WERI-Rb-1 (cell line): ENCODE results near the gene CCDC33.

Experiments
- DNase-seq: peaks from one replicate; pipeline ENCODE4 v3.0.0-alpha.2; 2020
- H3K27ac ChIP-seq: fragments of 250-450 bp; sonication (Bioruptor Pico); 2 replicates; pipeline ENCODE4 v1.5.1; 2020; ENCODE audit warnings: mild to moderate bottlenecking, moderate library complexity
- H3K27me3 ChIP-seq: fragments of 250-450 bp; sonication (Bioruptor Pico); 2 replicates; pipeline ENCODE4 v1.5.1; 2021; ENCODE audit warnings: mild to moderate bottlenecking, low read depth, moderate library complexity; ENCODE audit not compliant: insufficient read depth, severe bottlenecking
- H3K36me3 ChIP-seq: fragments of 250-450 bp; sonication (Bioruptor Pico); 2 replicates; pipeline ENCODE4 v1.5.1; 2020; ENCODE audit warnings: mild to moderate bottlenecking, moderate library complexity
- H3K4me3 ChIP-seq: 2 replicates; pipeline ENCODE4 v1.5.1; 2011; ENCODE audit warnings: low read depth, mild to moderate bottlenecking, control low read depth, low read length
- H3K9me3 ChIP-seq: fragments of 250-450 bp; sonication (Bioruptor Pico); 2 replicates; pipeline ENCODE4 v1.5.1; 2021; ENCODE audit warnings: mild to moderate bottlenecking, moderate library complexity; ENCODE audit not compliant: severe bottlenecking
- CTCF ChIP-seq: IDR thresholded peaks from 2 replicates; pipeline ENCODE4 v1.5.1; 2011; ENCODE audit warnings: low read depth, mild to moderate bottlenecking, control low read depth, inconsistent platforms, low read length

Gene CCDC33

GRCh38 chr15:74297887-74298286 is 61.8 kb downstream of the CCDC33 start:
- DNase-seq: no peak
- Histone ChIP-seq H3K27me3 (no peaks in the 10 kb centered on the region), H3K27ac (peak overlapping the region; percentile 32; the same call in 1 of the 2 replicates), H3K36me3 (no peaks in the 10 kb centered on the region; the same call in 1 of the 2 replicates), H3K4me3 (no peak overlapping the region), H3K9me3 (no peaks in the 10 kb centered on the region)
- TF ChIP-seq CTCF: no peak

- Histone ChIP-seq H3K27me3 (no peaks in the 10 kb centered on the region), H3K36me3 (no peaks in the 10 kb centered on the region; the same call in 1 of the 2 replicates), H3K9me3 (no peaks in the 10 kb centered on the region), H3K4me3 (no peak overlapping the region), H3K27ac (peak overlapping the region; percentile 95)
- TF ChIP-seq CTCF: no peak
- DNase-seq: no peak
Observed at GRCh38 chr15:74300057-74300795, 64.1 kb downstream of the CCDC33 start.

- Histone ChIP-seq H3K27me3 (no peaks in the 10 kb centered on the region), H3K4me3 (peak overlapping the region; percentile 11)
- no peak for TF ChIP-seq CTCF
Observed at GRCh38 chr15:74301583-74302361, 65.6 kb downstream of the CCDC33 start.

GRCh38 chr15:74302821-74303359 is 66.8 kb downstream of the CCDC33 start:
- peak overlapping the region; percentile 95 for H3K27ac ChIP-seq
- H3K4me3 ChIP-seq: no peak overlapping the region
- DNase-seq: peak; percentile 92
- H3K36me3 ChIP-seq: no peaks in the 10 kb centered on the region; the same call in 1 of the 2 replicates
- peak; percentile 82 for TF ChIP-seq CTCF
- H3K9me3 ChIP-seq: no peaks in the 10 kb centered on the region
- no peaks in the 10 kb centered on the region for H3K27me3 ChIP-seq

More at GRCh38 chr15:74301583-74302361, 65.6 kb downstream of the CCDC33 start:
- no peaks in the 10 kb centered on the region; the same call in 1 of the 2 replicates for H3K36me3 ChIP-seq
- DNase-seq: peak; percentile 92
- H3K27ac ChIP-seq: peak overlapping the region; percentile 95
- no peaks in the 10 kb centered on the region for H3K9me3 ChIP-seq

- H3K9me3 ChIP-seq: no peaks in the 10 kb centered on the region
- TF ChIP-seq CTCF: no peak
- no peaks in the 10 kb centered on the region; the same call in 1 of the 2 replicates for H3K36me3 ChIP-seq
- peak; percentile 49 for DNase-seq
- peak overlapping the region; percentile 95 for H3K27ac ChIP-seq
- no peak overlapping the region for H3K4me3 ChIP-seq
- no peaks in the 10 kb centered on the region for H3K27me3 ChIP-seq
Observed at GRCh38 chr15:74303741-74304309, 67.7 kb downstream of the CCDC33 start.
